Measurements from ENCODE around the gene GCNT2. TPM values are rescaled to one million over a fixed set of nuclear protein-coding genes. Genes with fewer than 3 reads are reported as not detected.

Gene GCNT2
- total RNA-seq, 1 experiment from 2014 or later, result 42.8 TPM

DNA sequence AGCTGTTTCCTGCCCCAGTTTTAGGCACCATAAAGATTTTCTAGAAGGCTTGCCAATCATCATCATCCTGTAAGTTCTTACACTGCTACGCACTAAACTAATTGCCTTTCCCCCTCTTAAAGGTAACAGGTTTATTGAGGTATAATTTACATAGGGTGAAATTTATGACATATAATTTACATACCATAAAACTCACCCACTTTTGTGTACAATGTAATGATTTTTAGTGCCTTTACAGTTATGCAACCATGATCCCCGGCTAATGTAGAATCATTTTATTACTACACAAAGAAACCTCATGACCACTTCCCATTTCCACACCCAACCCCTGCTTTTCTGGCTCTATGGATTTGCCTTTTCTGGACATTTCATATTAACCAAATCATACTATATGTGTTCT, 21.1 kb downstream of the GCNT2 start:
- ChIA-PET CTCF (no interaction called here), POLR2A (interaction anchor here (0.7 kb wide), 1 partner anchor 85 kb away, joined by 3 read pairs; no protein-coding TSS in a partner anchor)
- DNase-seq (ENCODE audit: low read depth, low spot score) (no peak), ATAC-seq (no peak)
- H3K36me3 ChIP-seq (ENCODE audit: control insufficient read depth, insufficient read depth, low read length), result no peaks in the 10 kb centered on the region
- TF ChIP-seq POLR2AphosphoS5 (IDR thresholded peaks at IDR 0.05; ENCODE audit: low read depth, low read length) (no peak), TCF7L2 (IDR thresholded peaks at IDR 0.05; ENCODE audit: low read depth, low read length) (no peak), SIN3A (IDR thresholded peaks at IDR 0.05; ENCODE audit: borderline replicate concordance, insufficient read depth, low read depth, low read length) (no peak), REST (IDR thresholded peaks at IDR 0.05; ENCODE audit: insufficient read depth in 1 of 2, low read depth in 2 of 2, low read length in 1 of 2) (no peak)
- TF ChIP-seq, protein P1, sequence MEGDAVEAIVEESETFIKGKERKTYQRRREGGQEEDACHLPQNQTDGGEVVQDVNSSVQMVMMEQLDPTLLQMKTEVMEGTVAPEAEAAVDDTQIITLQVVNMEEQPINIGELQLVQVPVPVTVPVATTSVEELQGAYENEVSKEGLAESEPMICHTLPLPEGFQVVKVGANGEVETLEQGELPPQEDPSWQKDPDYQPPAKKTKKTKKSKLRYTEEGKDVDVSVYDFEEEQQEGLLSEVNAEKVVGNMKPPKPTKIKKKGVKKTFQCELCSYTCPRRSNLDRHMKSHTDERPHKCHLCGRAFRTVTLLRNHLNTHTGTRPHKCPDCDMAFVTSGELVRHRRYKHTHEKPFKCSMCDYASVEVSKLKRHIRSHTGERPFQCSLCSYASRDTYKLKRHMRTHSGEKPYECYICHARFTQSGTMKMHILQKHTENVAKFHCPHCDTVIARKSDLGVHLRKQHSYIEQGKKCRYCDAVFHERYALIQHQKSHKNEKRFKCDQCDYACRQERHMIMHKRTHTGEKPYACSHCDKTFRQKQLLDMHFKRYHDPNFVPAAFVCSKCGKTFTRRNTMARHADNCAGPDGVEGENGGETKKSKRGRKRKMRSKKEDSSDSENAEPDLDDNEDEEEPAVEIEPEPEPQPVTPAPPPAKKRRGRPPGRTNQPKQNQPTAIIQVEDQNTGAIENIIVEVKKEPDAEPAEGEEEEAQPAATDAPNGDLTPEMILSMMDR (IDR thresholded peaks at IDR 0.05), result no peak
- in situ Hi-C loops (cut with HindIII; ENCODE audit: low pct_unique_long_range_greater_than_20kb, low sequenced_read_pairs), result no loop called here
- H3K27ac ChIP-seq (ENCODE audit: low read length), result no peak overlapping the region
- H3K9me3 ChIP-seq (ENCODE audit: control insufficient read depth, insufficient read depth, low read depth, low read length), result no peaks in the 10 kb centered on the region
- no peak overlapping the region for H3K4me3 ChIP-seq (ENCODE audit: low read depth in 2 of 2, low read length in 2 of 2)
- H3K27me3 ChIP-seq (ENCODE audit: control insufficient read depth, insufficient read depth, low read length), result no peaks in the 10 kb centered on the region
- H3K4me1 ChIP-seq (ENCODE audit: control insufficient read depth, insufficient read depth, low read length), result peaks cover 20% of the 10 kb centered on the region
- BruUV-seq (replicated peaks), result TSS peak; percentile 29
- intact Hi-C loops (cut with micrococcal nuclease; ENCODE audit: unreplicated experiment), result no loop called here

DNA sequence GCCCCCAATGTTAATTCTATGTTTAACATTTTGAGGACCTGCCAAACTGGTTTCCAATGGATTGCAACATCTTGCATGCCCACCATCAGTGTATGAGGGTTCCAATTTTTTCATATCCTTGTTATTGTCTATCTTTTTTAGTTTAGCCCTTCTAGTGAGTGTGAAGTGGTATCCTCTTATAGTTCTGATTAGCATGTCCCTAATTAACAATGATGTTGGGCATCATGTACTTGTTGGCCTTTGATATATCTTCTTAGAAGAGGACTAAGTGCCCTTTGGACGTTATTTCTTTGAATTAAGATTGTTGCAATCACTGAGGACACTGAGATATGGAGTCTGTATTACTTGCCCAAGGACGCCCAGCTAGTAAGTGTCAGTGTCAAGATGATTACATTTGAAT, 22.3 kb downstream of the GCNT2 start:
- in situ Hi-C loops (cut with HindIII; ENCODE audit: low pct_unique_long_range_greater_than_20kb, low sequenced_read_pairs) (no loop called here), intact Hi-C loops (cut with micrococcal nuclease; ENCODE audit: unreplicated experiment) (no loop called here)
- BruUV-seq (replicated peaks), result no TSS peak
- DNase-seq (ENCODE audit: low read depth, low spot score), result no peak
- Histone ChIP-seq H3K27ac (ENCODE audit: low read length) (no peak overlapping the region), H3K27me3 (ENCODE audit: control insufficient read depth, insufficient read depth, low read length) (no peaks in the 10 kb centered on the region), H3K9me3 (ENCODE audit: control insufficient read depth, insufficient read depth, low read depth, low read length) (no peaks in the 10 kb centered on the region), H3K36me3 (ENCODE audit: control insufficient read depth, insufficient read depth, low read length) (no peaks in the 10 kb centered on the region), H3K4me3 (ENCODE audit: low read depth in 2 of 2, low read length in 2 of 2) (no peak overlapping the region), H3K4me1 (ENCODE audit: control insufficient read depth, insufficient read depth, low read length) (peaks cover 23% of the 10 kb centered on the region)
- ChIA-PET CTCF (interaction anchor here (0.6 kb wide), 1 partner anchor 33 kb away, joined by 4 read pairs; no protein-coding TSS in a partner anchor), POLR2A (no interaction called here)
- no peak for TF ChIP-seq TCF7L2 (IDR thresholded peaks at IDR 0.05; ENCODE audit: low read depth, low read length)
- no peak for TF ChIP-seq SIN3A (IDR thresholded peaks at IDR 0.05; ENCODE audit: borderline replicate concordance, insufficient read depth, low read depth, low read length)
- TF ChIP-seq POLR2AphosphoS5 (IDR thresholded peaks at IDR 0.05; ENCODE audit: low read depth, low read length), result no peak
- TF ChIP-seq REST (IDR thresholded peaks at IDR 0.05; ENCODE audit: insufficient read depth in 1 of 2, low read depth in 2 of 2, low read length in 1 of 2), result no peak
- TF ChIP-seq, protein P1 (IDR thresholded peaks at IDR 0.05), result no peak
- ATAC-seq, result no peak

All from Panc1 (cell line).